ENCODE results near the gene PPP1R27.

- TF ChIP-seq CTCF (IDR thresholded peaks at IDR 0.05; ENCODE audit: borderline replicate concordance, extremely low read depth, low read length, poor library complexity, severe bottlenecking) (no peak), EZH2 (IDR thresholded peaks at IDR 0.05; ENCODE audit: borderline replicate concordance, low read depth, low read length, severe bottlenecking) (no peak)
Observed at GRCh38 chr17:81823820-81824550, 10.9 kb downstream of the PPP1R27 start.

Measured in DND-41 (cell line).